Fibroblast of lung (primary cell): ENCODE results near the gene NDUFB3.

Experiments
- CTCF ChIP-seq, 2 donors: IDR thresholded peaks in 1 of 2; conservative IDR thresholded peaks in 1 of 2; 1 replicate in 1 of 2; 2 replicates in 1 of 2; pipeline ENCODE4 v1.5.1; 2011 to 2012; ENCODE audit warnings: low read length in 2 of 2, control low read depth in 1 of 2, inconsistent platforms in 1 of 2, low read depth in 1 of 2, mild to moderate bottlenecking in 1 of 2
- EZH2 ChIP-seq: IDR thresholded peaks from 2 replicates; pipeline ENCODE4 v1.5.1; 2012; ENCODE audit warnings: low read length, control low read depth, mild to moderate bottlenecking; ENCODE audit errors: missing control alignments

DNA sequence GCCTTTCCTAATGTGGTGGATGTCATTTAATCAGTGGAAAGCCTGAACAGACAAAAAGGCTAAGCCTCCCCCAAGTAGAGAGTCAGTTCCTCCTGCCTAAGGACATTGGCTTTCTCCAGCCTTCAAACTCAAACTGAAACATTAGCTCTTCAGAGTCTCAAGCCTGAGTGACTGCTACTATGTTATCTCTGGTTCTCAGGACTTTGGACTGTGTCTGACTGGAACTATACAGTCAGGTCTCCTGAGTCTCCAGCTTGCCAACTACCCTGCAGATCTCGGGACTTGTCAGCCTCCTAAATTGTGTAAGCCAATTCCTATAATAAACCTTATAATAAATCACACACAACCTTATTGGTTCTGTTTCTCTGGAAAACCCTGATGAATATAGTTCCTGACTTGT, 12.9 kb upstream of the NDUFB3 start:
- no peak for TF ChIP-seq CTCF (conservative IDR thresholded peaks at IDR 0.05 in 1 of 2, IDR thresholded peaks at IDR 0.05 in 1 of 2; ENCODE audit: low read depth in 1 of 2, low read length in 2 of 2)
- no peak for TF ChIP-seq EZH2
